ENCODE results near the gene NUP42.
"Not testable (repeated sequence)": the region's sequence is repeated elsewhere in the genome, so short reads cannot be mapped to it uniquely, and the experiment has no call there.

Gene NUP42, protein sequence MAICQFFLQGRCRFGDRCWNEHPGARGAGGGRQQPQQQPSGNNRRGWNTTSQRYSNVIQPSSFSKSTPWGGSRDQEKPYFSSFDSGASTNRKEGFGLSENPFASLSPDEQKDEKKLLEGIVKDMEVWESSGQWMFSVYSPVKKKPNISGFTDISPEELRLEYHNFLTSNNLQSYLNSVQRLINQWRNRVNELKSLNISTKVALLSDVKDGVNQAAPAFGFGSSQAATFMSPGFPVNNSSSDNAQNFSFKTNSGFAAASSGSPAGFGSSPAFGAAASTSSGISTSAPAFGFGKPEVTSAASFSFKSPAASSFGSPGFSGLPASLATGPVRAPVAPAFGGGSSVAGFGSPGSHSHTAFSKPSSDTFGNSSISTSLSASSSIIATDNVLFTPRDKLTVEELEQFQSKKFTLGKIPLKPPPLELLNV

DNA sequence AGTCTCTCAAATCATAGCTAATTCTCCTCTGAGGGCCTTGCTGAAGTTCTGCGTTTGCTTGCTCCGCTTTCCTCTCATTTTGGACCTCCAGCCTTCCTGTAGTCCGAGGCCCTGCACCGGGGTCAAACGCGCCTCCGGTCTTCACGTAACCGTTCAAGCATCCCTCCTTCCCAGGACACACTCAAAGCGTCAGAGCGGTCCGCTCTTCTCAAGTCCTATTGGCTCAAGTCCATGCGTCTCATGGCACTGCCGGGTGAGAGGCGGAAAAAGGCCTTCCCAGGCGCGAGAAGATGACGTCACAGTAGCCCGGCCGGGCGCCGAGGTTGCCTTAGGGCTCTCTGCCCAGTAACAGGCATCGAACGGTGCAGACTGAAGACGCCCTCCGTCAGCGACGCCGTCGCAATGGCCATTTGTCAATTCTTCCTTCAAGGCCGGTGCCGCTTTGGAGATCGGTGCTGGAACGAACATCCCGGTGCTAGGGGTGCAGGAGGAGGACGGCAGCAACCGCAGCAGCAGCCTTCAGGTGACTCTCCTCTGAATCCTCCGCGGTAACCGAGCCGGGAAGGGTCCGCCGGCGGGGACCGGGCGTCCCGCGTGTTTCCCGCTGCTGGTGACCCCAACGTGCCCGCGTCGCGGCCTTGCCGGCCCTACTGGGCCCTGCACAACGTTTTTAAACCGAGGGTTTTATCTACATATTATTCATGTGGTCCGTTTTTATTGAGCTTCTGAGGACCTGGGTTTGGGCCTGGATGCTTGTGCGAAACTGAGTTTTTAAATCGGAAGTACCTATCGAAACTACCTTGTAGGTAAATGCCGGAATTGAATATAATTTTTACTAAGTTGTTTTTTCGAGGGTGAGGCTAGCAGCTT, at the start of gene NUP42:
TSS of gene NUP42 (plus strand) at position 365 of the 870 bp plus-strand sequence. CDS start at position 403, 38 bp downstream.
- peak; percentile 97 for DNase-seq (ENCODE audit: low read depth)

DNA sequence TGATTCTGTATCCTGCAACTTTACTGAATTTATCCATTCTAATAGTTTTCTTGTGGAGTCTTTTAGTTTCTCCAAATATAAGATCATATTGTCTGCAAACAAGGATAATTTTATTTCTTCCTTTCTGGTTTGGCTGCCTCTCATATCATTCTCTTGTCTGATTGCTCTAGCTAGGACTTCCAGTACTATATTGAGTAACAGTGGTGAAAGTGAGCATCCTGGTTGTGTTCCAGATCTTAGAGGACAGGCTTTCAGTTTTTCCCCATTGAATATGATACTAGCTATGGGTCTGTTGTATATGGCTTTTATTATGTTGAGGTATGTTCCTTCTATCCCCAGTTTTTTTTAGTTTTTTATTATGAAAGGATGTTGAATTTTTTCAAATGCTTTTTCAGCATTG, 48.1 kb upstream of the NUP42 start:
- no peak for DNase-seq (ENCODE audit: low read depth)

DNA sequence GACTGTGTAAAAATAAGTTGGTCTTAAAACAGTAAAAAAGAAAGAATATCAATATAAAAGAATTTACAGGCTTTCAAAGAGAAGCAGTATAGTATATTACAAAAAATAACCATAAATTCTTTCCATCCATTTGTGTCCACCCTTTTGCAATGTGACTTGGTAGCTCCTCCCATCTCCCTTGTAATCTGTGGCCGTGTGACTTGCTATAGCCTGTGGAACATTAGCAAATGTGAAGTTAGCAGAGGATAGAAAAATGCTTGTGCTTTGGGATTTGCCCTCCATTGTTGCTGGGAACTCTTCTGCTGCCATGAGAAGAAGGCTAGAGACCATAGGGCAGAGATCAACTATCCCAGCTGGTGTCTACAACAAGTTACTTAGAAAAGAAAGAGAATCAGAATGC, 46.1 kb upstream of the NUP42 start:
- DNase-seq (ENCODE audit: low read depth): no peak

DNA sequence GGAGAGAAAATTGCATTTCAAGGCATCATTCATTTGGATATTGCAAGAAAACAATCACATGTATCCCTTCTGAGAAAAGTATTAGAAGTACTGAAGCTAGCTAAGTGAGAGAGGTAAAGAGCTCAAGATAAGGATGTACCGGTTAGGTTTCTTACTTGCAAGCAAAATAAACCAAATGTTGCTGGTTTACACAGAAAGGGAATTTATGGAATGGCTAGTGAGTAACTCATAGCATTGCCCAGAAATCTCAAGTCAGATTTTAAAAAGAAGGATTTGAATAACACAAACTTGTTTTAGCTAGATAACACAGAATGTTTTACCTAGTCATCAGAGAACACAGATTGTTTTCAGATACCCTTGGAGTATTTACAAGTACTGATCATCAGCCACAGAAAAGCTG, 45.6 kb upstream of the NUP42 start:
- no peak for DNase-seq (ENCODE audit: low read depth)

DNA sequence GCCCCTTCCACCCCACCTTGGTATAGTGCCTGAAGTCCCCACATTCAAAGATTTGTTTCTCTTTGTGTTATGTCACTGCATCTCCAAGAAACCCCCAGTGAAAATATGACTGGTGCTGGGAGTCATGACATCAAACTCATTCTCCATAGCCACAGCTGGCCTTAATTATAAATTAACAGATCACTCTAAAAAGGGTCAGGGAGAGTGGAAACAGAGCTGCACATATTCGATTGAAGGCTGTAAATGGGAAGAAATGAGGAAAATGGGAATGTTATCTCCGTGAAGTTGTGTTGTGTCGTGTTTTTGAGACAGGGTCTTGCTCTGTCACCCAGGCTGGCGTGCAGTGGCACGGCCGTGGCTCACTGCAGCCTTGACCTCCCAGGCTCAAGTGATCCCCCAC, 24.2 kb upstream of the NUP42 start:
- DNase-seq (ENCODE audit: low read depth): no peak

DNA sequence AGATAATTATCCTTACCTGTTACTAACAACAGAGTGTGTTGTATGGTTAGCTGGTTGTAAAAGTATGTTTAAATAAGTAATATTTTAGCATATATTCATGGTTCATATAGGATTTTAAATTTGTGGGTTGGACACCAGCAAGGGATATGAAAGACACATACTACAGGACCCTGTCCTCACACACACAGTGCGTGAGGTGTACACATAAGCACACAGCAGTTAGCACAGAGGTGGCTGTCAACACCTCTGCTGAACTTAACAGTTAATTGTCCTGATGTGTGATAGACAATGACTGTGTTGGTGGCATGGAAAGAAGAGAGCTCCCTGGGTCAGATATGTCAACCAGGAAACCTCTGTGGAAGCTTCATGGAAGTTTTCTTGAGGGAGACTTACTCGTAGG, 23.3 kb upstream of the NUP42 start:
- DNase-seq (ENCODE audit: low read depth): no peak

DNA sequence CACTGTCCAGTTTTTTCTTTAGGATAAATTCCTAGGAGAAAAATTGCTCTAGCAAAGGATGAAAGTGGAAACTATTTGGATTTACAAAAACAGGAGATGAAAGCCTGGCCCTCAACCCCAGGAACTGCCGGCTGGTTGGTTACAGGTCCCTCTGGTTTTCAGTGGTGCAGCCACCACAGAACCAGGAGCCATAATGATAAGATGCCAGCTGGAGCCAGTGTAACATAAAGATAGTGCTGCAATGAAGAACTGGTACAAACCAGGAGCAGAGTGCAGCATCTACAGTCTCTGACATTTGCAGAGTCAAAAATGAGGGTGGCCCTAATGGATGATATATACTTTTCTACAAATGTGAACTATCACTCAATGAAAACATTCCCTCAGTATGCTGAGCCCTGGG, 20.4 kb upstream of the NUP42 start:
- no peak for DNase-seq (ENCODE audit: low read depth)

DNA sequence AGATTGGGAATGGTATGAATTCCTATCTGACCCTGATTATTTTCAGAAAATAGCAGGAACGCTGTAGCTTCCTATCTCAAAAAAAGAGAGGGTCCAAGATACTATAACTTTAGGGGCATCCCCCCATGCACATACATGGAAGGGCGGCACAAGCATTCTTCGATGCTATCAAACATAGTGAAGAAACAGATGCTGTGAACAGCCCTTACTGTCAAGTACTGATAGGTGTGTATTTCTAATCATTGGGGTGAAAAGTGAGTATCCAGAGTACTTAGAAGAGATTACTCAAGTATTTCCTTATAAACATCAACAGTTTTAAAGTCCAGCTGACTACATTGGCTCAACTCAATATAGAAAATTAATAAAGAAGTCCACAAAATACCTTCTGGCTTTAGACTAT, 17.0 kb upstream of the NUP42 start:
- no peak for DNase-seq (ENCODE audit: low read depth)

DNA sequence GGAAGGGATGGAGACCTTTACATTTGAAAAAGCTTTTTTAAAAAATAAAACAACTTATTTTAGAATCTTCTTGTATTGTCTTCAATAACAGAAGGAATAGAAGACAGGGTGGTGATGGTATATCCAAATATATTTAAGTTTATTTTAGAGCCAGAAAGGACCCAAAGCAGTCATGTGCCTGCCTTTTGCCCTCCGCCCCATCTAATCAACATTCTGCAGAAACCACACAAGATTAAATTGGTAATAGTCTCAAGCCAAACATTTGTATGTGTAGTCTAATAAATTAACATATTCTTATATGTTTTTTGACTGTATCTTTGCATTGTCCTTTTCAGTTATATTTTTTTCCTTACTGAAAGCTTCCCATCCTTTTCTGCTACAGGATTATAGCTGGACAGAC, 16.5 kb upstream of the NUP42 start:
- DNase-seq (ENCODE audit: low read depth): no peak

DNA sequence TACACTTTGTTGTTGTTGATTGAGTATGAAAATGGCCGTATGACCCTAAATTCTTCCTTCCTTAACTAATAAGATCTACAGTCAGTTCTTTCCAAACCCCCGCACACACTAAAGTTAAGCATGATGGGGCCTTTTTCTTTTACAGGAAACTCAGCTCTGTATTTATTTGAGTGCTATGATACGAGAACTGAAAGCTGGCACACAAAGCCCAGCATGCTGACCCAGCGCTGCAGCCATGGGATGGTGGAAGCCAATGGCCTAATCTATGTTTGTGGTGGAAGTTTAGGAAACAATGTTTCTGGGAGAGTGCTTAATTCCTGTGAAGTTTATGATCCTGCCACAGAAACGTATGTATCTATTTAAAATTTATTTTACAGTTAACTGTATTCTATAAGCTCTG, 14.2 kb upstream of the NUP42 start:
- no peak for DNase-seq (ENCODE audit: low read depth)

DNA sequence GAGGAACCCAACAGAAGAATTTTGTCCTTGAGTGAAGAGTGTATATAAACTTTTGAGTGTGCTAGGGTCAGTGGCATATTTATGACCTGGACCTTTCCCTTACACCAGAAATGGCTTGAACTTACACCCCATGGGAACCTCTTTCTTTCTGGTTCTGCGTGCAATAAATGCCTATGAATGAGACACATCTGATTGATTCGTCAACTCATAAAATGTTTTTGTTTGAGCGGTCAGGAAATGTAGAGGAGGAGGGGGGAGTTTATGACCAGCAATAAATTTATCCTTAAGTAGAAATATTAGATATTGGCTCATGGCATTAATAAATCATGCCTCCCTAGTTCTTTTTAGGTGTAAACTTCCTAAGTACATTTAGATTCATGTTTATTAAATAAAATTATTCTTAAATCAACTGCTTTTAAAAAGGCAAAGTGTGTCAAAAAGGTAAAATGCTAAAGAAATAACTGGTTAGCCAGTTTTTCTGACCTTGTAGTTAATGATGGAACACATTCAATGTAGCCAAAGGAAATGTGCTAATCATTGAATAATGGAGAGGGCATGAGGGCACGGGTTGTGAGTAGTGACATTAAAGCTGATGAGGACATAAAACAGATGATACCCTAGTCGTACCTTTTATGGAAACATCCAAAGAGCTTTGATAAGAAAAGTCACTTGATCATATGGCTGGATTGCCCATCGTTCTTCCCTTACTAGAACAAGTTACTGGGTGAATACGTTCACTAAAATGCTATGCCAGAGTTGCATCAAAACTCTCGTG, 13.6 kb upstream of the NUP42 start:
- no peak for DNase-seq (ENCODE audit: low read depth)

DNA sequence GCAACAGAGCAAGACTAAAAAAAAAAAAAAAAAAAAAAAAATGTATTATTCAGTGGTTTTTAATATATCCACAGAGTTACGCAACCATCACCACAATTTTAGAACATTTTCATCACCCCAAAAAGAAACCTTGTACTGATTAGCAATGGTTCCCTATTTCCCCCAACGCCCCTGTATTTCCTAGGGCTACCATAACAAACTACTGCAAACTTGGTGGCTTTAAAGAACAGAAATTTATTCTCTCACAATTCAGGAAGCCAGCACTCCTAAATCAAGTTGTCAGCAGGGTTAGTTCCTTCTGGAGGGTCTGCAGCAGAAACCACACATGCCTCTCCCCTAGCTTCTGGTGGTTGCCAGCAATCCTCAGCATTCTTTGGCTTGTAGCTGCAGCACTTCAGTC, 5.9 kb upstream of the NUP42 start:
- DNase-seq (ENCODE audit: low read depth): no peak

DNA sequence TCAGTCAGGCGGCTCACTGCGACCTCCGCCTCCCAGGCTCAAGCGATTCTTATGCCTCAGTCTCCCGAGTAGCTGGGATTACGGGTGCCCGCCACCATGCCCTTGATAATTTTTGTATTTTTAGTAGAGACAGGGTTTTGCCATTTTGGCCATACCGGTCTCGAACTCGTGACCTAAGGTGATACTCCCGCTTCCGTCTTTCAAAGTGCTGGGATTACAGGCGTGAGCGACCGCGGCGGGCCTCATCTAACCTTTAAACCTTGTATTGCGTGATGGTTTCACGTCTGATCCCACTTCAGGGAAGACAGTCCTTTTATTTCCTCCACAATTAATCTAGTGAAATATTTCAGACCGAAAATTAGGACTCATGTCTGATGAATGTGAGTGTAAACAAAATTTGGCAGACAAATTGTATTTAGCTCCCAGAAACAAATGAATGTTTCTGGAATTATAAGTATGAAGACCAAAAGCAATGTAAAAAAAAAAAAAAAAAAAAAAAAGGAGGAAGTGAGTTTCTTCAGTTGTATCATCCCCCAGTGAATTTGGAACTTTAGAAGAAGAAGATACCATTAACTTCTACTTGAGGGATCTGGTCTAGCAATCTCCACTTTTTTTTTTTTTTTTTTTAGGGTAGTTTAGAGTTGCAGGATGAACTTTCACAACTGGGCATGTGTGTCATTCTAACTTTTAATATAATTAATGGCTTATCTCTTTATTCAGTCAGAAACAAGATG, 1.6 kb downstream of the NUP42 start:
- DNase-seq (ENCODE audit: low read depth): no peak

DNA sequence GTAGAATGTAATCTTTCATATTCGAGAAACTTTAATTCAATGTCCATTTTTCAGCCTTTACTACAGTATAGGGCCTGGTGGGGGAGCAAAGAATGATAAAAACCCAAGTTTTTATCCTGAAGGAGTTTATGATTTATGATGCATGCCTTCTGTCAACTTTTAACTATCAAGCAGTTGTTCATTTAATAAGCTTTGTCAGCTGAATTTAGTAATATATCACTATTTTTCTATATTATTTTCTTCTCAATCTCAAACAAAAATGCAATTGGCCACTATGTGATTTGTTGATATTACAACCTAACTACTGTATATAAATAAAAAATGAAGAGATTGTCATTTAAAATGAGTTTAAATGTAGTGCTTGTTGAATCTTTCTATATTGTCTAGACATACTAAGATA, 2.4 kb downstream of the NUP42 start:
- no peak for DNase-seq (ENCODE audit: low read depth)

DNA sequence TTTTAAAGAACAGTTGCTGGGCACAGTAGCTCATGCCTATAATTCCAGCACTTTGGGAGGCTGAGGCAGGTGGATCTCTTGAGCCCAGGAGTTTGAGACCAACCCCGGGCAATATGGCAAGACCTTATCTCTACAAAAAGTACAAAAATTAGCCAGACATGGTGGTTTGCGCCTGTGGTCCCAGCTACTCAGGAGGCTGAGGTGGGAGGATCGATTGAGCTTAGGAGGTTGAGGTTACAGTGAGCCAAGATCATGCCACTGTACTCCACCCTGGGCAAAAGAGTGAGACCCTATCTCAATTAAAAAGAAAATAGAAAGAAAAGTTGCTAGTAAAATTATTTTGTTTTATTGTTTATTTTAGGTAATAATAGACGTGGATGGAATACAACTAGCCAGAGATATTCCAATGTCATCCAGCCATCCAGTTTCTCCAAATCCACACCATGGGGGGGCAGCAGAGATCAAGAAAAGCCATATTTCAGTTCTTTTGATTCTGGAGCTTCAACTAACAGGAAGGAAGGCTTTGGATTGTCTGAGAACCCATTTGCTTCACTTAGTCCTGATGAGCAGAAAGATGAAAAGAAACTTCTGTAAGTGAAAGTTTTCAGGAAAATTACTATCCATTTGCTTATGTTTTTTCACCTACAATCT, 3.0 kb downstream of the NUP42 start:
- DNase-seq (ENCODE audit: low read depth): peak; percentile 40

DNA sequence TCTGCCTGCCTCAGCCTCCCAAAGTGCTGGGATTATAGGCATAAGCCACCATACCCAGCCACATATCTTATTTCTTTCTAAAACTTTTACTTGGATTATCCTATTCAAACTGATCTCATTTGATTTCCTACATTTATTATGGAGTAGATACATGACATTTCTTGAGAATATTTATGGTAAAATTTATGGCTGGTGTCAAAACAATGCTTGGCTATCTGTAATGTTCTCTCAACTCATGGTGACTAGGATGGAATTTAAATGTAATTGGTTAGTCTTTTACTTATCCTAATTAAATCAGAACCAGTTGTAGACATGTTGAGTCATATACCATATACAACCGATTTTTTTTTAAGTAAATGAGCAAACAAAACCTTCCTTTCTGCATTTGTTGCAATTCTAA, 4.1 kb downstream of the NUP42 start:
- no peak for DNase-seq (ENCODE audit: low read depth)

DNA sequence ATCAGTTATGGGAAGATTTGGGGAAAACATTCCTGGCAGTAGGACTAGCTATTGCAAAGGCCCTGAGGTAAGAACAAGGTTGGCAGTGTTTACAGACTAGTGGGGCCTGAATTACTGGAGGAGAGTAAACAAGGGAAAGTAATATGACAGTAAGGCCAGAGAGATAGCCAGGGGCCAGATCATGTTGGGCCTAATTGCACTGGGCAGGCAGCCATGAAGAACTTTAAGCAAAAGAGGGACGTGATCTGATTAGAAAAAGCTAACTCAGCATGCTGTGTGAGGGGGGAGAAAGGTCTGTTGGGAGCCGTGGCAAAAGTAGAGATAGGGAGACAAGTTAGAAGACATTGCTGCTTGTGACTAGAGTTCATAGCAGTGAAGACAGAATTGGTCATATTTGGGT, 9.2 kb downstream of the NUP42 start:
- DNase-seq (ENCODE audit: low read depth): no peak

DNA sequence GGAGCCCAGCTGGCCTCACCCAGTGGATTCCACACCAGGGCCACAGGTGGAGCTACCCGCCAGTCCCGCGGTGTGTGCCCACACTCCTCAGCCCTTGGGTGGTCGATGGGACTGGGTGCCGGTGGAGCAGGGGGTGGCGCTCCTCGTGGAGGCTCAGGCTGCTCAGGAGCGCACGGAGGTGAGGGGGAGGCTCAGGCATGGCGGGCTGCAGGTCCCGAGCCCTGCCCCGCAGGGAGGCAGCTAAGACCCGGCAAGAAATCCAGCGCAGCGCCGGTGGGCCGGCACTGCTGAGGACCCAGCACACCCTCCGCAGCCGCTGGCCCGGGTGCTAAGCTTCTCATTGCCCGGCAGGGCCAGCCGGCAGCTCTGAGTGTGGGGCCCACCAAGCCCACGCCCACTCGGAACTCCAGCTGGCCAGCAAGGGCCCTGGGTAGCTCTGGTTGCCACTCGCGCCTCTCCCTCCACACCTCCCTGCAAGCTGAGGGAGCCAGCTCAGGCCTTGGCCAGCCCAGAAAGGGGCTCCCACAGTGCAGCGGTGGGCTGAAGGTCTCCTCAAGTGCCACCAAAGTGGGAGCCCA, 11.9 kb downstream of the NUP42 start:
- DNase-seq (ENCODE audit: low read depth): not testable (repeated sequence)

DNA sequence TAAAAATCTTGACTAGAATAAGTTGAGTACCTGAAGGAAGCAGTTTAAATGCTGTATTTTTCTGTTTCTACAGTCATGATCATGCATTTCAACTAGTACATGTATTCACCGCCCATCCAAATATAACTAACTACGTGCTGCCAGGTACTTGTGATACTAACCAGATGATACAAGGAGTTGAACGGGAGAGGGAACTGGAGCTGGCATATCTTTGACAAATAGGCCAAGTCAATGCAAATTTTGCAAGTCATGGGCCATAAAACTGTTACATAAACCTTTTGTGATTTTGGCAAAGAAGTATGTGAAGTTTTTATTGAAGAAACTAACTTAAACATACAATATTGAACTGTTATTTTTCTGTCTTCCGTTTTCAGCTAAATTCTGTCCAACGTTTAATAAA, 14.5 kb downstream of the NUP42 start:
- DNase-seq (ENCODE audit: low read depth): no peak

DNA sequence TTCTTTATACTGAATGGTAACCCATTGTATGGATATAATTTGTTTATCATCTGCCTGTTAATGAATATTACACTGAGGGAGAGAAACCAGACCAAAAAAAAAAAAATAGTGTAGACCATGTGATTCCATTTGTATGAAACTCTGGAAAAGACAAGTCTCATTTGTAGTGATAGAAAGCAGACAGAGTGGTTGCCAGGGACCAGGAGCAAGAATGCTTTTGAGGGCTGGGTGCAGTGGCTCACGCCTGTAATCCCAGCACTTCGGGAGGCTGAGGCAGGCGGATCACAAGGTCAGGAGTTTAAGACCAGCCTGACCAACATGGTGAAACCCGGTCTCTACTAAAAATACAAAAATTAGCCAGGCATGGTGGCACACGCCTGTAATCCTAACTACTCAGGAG, 15.9 kb downstream of the NUP42 start:
- not testable (repeated sequence) for DNase-seq (ENCODE audit: low read depth)

DNA sequence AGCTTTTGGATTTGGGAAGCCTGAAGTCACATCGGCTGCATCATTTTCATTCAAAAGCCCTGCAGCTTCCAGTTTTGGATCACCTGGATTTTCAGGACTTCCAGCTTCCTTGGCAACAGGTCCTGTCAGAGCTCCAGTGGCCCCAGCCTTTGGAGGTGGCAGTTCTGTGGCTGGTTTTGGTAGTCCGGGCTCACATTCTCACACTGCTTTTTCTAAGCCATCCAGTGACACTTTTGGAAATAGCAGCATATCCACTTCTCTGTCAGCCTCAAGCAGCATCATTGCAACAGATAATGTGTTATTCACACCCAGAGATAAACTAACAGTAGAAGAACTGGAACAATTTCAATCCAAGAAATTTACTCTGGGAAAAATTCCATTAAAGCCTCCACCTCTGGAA, 18.5 kb downstream of the NUP42 start:
- DNase-seq (ENCODE audit: low read depth): no peak
